Endothelial cell of umbilical vein (primary cell): Measurements from ENCODE around the gene SUPT4H1. TPM values are rescaled to one million over a fixed set of nuclear protein-coding genes. Genes with fewer than 3 reads are reported as not detected.

Experiments used
- BruUV-seq: library from RNA; stranded (reverse); fragments of 400-500 nt; replicated peaks from 2 replicates; lab custom pipeline; 2021; lab: Mats Ljungman, UMichigan
- CTCF ChIA-PET: fragments of 300-600, 350-600 bp; sonication (Branson Sonifier 250); formaldehyde crosslinking; loops from one replicate; lab custom pipeline; 2021; ENCODE audit warnings: antibody characterized with exemption, inconsistent platforms; lab: Charles Lee
- POLR2A ChIA-PET: fragments of 300-600, 350-600 bp; sonication (Branson Sonifier 250); formaldehyde crosslinking; loops from one replicate; lab custom pipeline; 2021; ENCODE audit warnings: antibody characterized with exemption, inconsistent platforms; lab: Charles Lee
- DNase-seq: peaks from one replicate; pipeline ENCODE4 v3.0.0-alpha.2; 2011; ENCODE audit warnings: low read depth, low spot score
- FAIRE-seq: peaks from 2 replicates; lab custom pipeline; 2011; peaks lifted over from hg19 to GRCh38; lab: Jason Lieb, UNC
- H2AFZ ChIP-seq: 2 replicates; pipeline ENCODE4 v1.6.0; 2012; ENCODE audit warnings: low read depth, low read length, control low read depth, inconsistent platforms
- H3K27ac ChIP-seq: 2 replicates; pipeline ENCODE4 v1.5.1; 2011; ENCODE audit warnings: low read depth, mild to moderate bottlenecking, control low read depth, low read length, moderate library complexity; ENCODE audit not compliant: insufficient read depth
- H3K27me3 ChIP-seq, 2 experiments: 2 replicates each; pipeline versions ENCODE4 v1.6.0 to v1.6.1; 2011; ENCODE audit warnings: low read length in 2 of 2, mixed read lengths in 1 of 2; ENCODE audit not compliant: control insufficient read depth in 2 of 2, insufficient read depth in 2 of 2
- H3K36me3 ChIP-seq, 2 experiments: 2 replicates in 1 of 2; 3 replicates in 1 of 2; pipeline ENCODE4 v1.5.1; 2011; ENCODE audit warnings: low read length in 2 of 2, mild to moderate bottlenecking in 1 of 2, moderate library complexity in 1 of 2; ENCODE audit not compliant: control insufficient read depth in 2 of 2, insufficient read depth in 2 of 2; ENCODE audit errors: extremely low read depth in 1 of 2
- H3K4me1 ChIP-seq: 3 replicates; pipeline ENCODE4 v1.5.1; 2011; ENCODE audit warnings: mild to moderate bottlenecking, low read length; ENCODE audit not compliant: control insufficient read depth, insufficient read depth; ENCODE audit errors: extremely low read depth
- H3K4me2 ChIP-seq: 2 replicates; pipeline ENCODE4 v1.6.1; 2011; ENCODE audit warnings: low read length, control low read depth, mixed read lengths; ENCODE audit not compliant: insufficient read depth
- H3K4me3 ChIP-seq, 3 experiments: fragments of 200-600 bp in 1 of 3; sonication (generic), shearing (Covaris generic) in 1 of 3; replicated peaks in 1 of 3; 2 replicates each; pipeline ENCODE4 v1.5.1; 2011 to 2016; ENCODE audit warnings: control low read depth in 3 of 3, low read length in 3 of 3, mild to moderate bottlenecking in 2 of 3, inconsistent platforms in 1 of 3, low read depth in 1 of 3, moderate library complexity in 1 of 3; ENCODE audit not compliant: insufficient read depth in 1 of 3
- H3K79me2 ChIP-seq: 2 replicates; pipeline ENCODE4 v1.6.0; 2012; ENCODE audit warnings: low read length, inconsistent platforms; ENCODE audit not compliant: control insufficient read depth, insufficient read depth
- H3K9ac ChIP-seq: replicated peaks from 2 replicates; pipeline ENCODE3; 2011; ENCODE audit warnings: low read length, control low read depth; ENCODE audit not compliant: insufficient read depth; ENCODE audit errors: extremely low read depth
- H3K9me1 ChIP-seq: replicated peaks from 3 replicates; pipeline ENCODE4 v1.6.0; 2011; ENCODE audit warnings: mild to moderate bottlenecking, low read length; ENCODE audit not compliant: control insufficient read depth, insufficient read depth; ENCODE audit errors: extremely low read depth
- H3K9me3 ChIP-seq: replicated peaks from 2 replicates; pipeline ENCODE4 v1.5.1; 2012; ENCODE audit warnings: low read length, inconsistent platforms; ENCODE audit not compliant: control insufficient read depth, insufficient read depth
- H4K20me1 ChIP-seq: replicated peaks from 2 replicates; pipeline ENCODE3; 2011; ENCODE audit warnings: mild to moderate bottlenecking, low read length; ENCODE audit not compliant: control insufficient read depth, insufficient read depth; ENCODE audit errors: extremely low read depth
- EZH2 ChIP-seq: IDR thresholded peaks from 2 replicates; pipeline ENCODE4 v1.6.1; 2012; ENCODE audit warnings: borderline replicate concordance, low read depth, mild to moderate bottlenecking, moderate library complexity, low read length, inconsistent platforms; ENCODE audit not compliant: severe bottlenecking
- FOS ChIP-seq: IDR thresholded peaks from 2 replicates; pipeline ENCODE4 v1.6.1; 2011; ENCODE audit warnings: mild to moderate bottlenecking, low read length, moderate library complexity, borderline replicate concordance; ENCODE audit not compliant: insufficient read depth
- GATA2 ChIP-seq: IDR thresholded peaks from 2 replicates; pipeline ENCODE4 v1.7.0; 2011; ENCODE audit warnings: low read depth, mild to moderate bottlenecking, moderate library complexity, mixed read lengths, low read length; ENCODE audit not compliant: insufficient read length, insufficient read depth
- JUN ChIP-seq: IDR thresholded peaks from 2 replicates; pipeline ENCODE4 v1.6.1; 2011; ENCODE audit warnings: borderline replicate concordance, low read depth; ENCODE audit not compliant: insufficient read length, insufficient read depth
- MYC ChIP-seq: IDR thresholded peaks from one replicate; pipeline ENCODE4 v1.6.1; 2011; ENCODE audit warnings: mild to moderate bottlenecking, low read depth, low read length
- POLR2A ChIP-seq: IDR thresholded peaks from 2 replicates; pipeline ENCODE4 v1.6.1; 2012; ENCODE audit warnings: low read depth, mild to moderate bottlenecking, control low read depth, low read length
- POLR2AphosphoS5 ChIP-seq: IDR thresholded peaks from 2 replicates; pipeline ENCODE4 v1.6.1; 2012; ENCODE audit warnings: low read depth, mild to moderate bottlenecking, control low read depth, low read length, moderate library complexity; ENCODE audit not compliant: insufficient read depth
- dilution Hi-C: fragments of 300-500 bp; cut with MboI; formaldehyde crosslinking; loops from one replicate; pipeline ENCODE4 v1.15.0; 2019; ENCODE audit warnings: low sequenced_read_pairs; ENCODE audit not compliant: extremely low pct_ligation_motif_present
- intact Hi-C: fragments of 100-400 bp; cut with micrococcal nuclease; formaldehyde crosslinking; loops from one replicate; pipeline ENCODE4 v1.10.0; 2022
- polyA plus RNA-seq, 4 experiments: library from polyadenylated mRNA; depleted of rRNA in 3 of 4; stranded (reverse) in 3 of 4; unstranded in 1 of 4; fragments of >200 nt; gene quantifications; 2 replicates each; pipeline versions ENCODE4 v1.2.1 to v1.2.3, GENCODE V29; 2011 to 2012; ENCODE audit warnings: missing spikeins in 1 of 4
- total RNA-seq: library from RNA; stranded (reverse); gene quantifications from 2 replicates; pipeline ENCODE4 v1.2.3, GENCODE V29; 2021
- TF ChIP-seq, protein P1 (sequence below): IDR thresholded peaks from 2 replicates; pipeline ENCODE4 v1.6.1; 2011; ENCODE audit not compliant: insufficient read depth, insufficient read length
- TF ChIP-seq, protein P2 (sequence below), 2 donors: IDR thresholded peaks; 1 replicate in 1 of 2; 2 replicates in 1 of 2; pipeline ENCODE4 v1.5.1; 2011; ENCODE audit warnings: low read length in 2 of 2, mild to moderate bottlenecking in 2 of 2, moderate library complexity in 2 of 2, control low read depth in 1 of 2, inconsistent platforms in 1 of 2, low read depth in 1 of 2; ENCODE audit not compliant: insufficient read depth in 1 of 2; ENCODE audit errors: extremely low read depth in 1 of 2

The SUPT4H1 gene
- total and polyA plus RNA-seq, 2 donors (not counting 3 experiments of a cell fraction or from before 2014, with no cell fraction given) = 77.5 to 154 TPM

DNA sequence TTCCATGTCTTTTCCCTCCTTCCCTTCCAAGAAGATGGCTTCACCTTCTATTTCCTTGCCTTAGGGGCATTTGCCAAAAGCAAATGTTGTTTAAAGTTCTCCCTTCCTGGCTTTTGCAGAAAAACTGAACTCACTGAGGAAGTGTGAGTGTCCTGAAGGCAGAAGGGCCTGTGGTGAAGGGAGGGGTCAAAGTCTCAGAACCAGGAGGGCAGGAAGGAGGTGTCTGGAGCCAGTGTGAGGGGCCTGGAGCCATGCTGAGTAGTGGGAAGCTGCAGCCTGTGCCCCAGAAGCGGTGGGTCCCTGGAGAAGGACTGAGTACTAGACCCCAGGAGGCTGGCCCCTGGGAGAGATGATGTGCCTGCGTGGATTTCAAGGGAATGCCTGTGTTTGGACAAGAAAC is 23.8 kb upstream of the SUPT4H1 start:
- Histone ChIP-seq H3K4me2 (no peak overlapping the region), H3K9me3 (no peaks in the 10 kb centered on the region), H3K9ac (no peak overlapping the region), H3K4me1 (no peaks in the 10 kb centered on the region), H3K27me3 (peaks cover 4 to 5% of the 10 kb centered on the region in 2 experiments), H3K4me3 (no peak overlapping the region), H4K20me1 (no peaks in the 10 kb centered on the region), H3K9me1 (no peaks in the 10 kb centered on the region), H3K27ac (no peak overlapping the region), H3K79me2 (no peaks in the 10 kb centered on the region), H2AFZ (no peak overlapping the region), H3K36me3 (no peaks in the 10 kb centered on the region)
- dilution Hi-C loops = no loop called here
- no peak for FAIRE-seq
- POLR2A ChIA-PET = no interaction called here
- CTCF ChIA-PET = no interaction called here
- DNase-seq = no peak
- no TSS peak for BruUV-seq
- TF ChIP-seq, protein P1, sequence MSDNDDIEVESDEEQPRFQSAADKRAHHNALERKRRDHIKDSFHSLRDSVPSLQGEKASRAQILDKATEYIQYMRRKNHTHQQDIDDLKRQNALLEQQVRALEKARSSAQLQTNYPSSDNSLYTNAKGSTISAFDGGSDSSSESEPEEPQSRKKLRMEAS = no peak
- TF ChIP-seq JUN (no peak), FOS (no peak), GATA2 (no peak), POLR2AphosphoS5 (no peak), EZH2 (no peak), POLR2A (no peak), MYC (no peak)
- TF ChIP-seq, protein P2, sequence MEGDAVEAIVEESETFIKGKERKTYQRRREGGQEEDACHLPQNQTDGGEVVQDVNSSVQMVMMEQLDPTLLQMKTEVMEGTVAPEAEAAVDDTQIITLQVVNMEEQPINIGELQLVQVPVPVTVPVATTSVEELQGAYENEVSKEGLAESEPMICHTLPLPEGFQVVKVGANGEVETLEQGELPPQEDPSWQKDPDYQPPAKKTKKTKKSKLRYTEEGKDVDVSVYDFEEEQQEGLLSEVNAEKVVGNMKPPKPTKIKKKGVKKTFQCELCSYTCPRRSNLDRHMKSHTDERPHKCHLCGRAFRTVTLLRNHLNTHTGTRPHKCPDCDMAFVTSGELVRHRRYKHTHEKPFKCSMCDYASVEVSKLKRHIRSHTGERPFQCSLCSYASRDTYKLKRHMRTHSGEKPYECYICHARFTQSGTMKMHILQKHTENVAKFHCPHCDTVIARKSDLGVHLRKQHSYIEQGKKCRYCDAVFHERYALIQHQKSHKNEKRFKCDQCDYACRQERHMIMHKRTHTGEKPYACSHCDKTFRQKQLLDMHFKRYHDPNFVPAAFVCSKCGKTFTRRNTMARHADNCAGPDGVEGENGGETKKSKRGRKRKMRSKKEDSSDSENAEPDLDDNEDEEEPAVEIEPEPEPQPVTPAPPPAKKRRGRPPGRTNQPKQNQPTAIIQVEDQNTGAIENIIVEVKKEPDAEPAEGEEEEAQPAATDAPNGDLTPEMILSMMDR (IDR thresholded peaks at IDR 0.05; ENCODE audit: extremely low read depth in 1 of 2, insufficient read depth in 1 of 2, low read depth in 1 of 2, low read length in 2 of 2) = no peak
- intact Hi-C loops = no loop called here
